A549 (cell line): Measurements from ENCODE around the gene MCM8. TPM values are rescaled to one million over a fixed set of nuclear protein-coding genes. Genes with fewer than 3 reads are reported as not detected.

Source experiments
- ATAC-seq, 2 experiments: fragments of 200-7000 bp in 1 of 2; fragments of >200 bp in 1 of 2; cut with Nextera tagmentation in 1 of 2; cut with Tn5 transposase in 1 of 2; 3 replicates each; pipeline versions ENCODE4 v1.8.0 to v1.9.1; 2018 to 2020; ENCODE audit warnings: mild to moderate bottlenecking in 1 of 2, moderate library complexity in 1 of 2
- CTCF ChIA-PET: fragments of 300-600 bp; sonication (Branson Sonifier 250); formaldehyde crosslinking; extraction: SDS; loops from one replicate; lab custom pipeline; 2021; ENCODE audit warnings: antibody characterized with exemption, inconsistent platforms; lab: Yijun Ruan, JAX
- POLR2A ChIA-PET: fragments of 350-600 bp; formaldehyde crosslinking; extraction: SDS; loops from one replicate; lab custom pipeline; 2021; ENCODE audit warnings: antibody characterized with exemption, inconsistent platforms; lab: Yijun Ruan, JAX
- DNase-seq, 2 experiments: peaks; one replicate each; pipeline versions ENCODE4 v3.0.0 to v3.0.0-alpha.2; 2011 to 2016; ENCODE audit warnings: low read depth in 1 of 2, low spot score in 1 of 2
- FAIRE-seq: peaks from 2 replicates; lab custom pipeline; 2011; peaks lifted over from hg19 to GRCh38; lab: Jason Lieb, UNC
- H3K27ac ChIP-seq, 2 experiments: fragments of >200 bp; sonication (Bioruptor Twin); formaldehyde crosslinking; 3 replicates each; pipeline ENCODE4 v1.5.1; 2016 to 2017
- H3K4me1 ChIP-seq: fragments of >200 bp; sonication (Bioruptor Twin); formaldehyde crosslinking; 3 replicates; pipeline ENCODE4 v1.6.1; 2016
- H3K4me2 ChIP-seq: fragments of >200 bp; sonication (Bioruptor Twin); formaldehyde crosslinking; 3 replicates; pipeline ENCODE4 v1.6.1; 2016
- H3K4me3 ChIP-seq: fragments of >200 bp; sonication (Bioruptor Twin); formaldehyde crosslinking; 3 replicates; pipeline ENCODE4 v1.5.1; 2016
- H3K9me3 ChIP-seq: fragments of >200 bp; sonication (Bioruptor Twin); formaldehyde crosslinking; 3 replicates; pipeline ENCODE4 v1.6.1; 2016
- CBX2 ChIP-seq: fragments of 200-600 bp; sonication (generic); IDR thresholded peaks from 2 replicates; pipeline ENCODE4 v1.6.1; 2016; ENCODE audit warnings: low read depth, mild to moderate bottlenecking, borderline replicate concordance
- CHD2 ChIP-seq: fragments of 150-350 bp; IDR thresholded peaks from 2 replicates; pipeline ENCODE4 v1.6.1; 2014; ENCODE audit warnings: low read length; ENCODE audit not compliant: partially characterized antibody
- CHD4 ChIP-seq: fragments of 200-600 bp; sonication (generic); IDR thresholded peaks from 2 replicates; pipeline ENCODE4 v1.6.1; 2016; ENCODE audit warnings: antibody characterized with exemption, mild to moderate bottlenecking, borderline replicate concordance
- CTCF ChIP-seq: fragments of >200 bp; sonication (Bioruptor Twin); formaldehyde crosslinking; IDR thresholded peaks from 3 replicates; pipeline ENCODE4 v1.5.1; 2016
- EHF ChIP-seq: fragments of 250-450 bp; sonication (Bioruptor Pico); IDR thresholded peaks from 2 replicates; pipeline ENCODE4 v1.5.0; 2020; ENCODE audit warnings: mild to moderate bottlenecking
- FOSB ChIP-seq: fragments of 250-450 bp; sonication (Bioruptor Pico); IDR thresholded peaks from 2 replicates; pipeline ENCODE4 v1.5.0; 2020; ENCODE audit warnings: mild to moderate bottlenecking, moderate library complexity
- HDAC2 ChIP-seq: fragments of 200-600 bp; sonication (generic); IDR thresholded peaks from 2 replicates; pipeline ENCODE4 v1.6.1; 2016
- HES2 ChIP-seq: fragments of >200 bp; sonication (Bioruptor Twin); formaldehyde crosslinking; IDR thresholded peaks from 2 replicates; pipeline ENCODE4 v1.6.1; 2016
- HOXB13 ChIP-seq: fragments of 250-450 bp; sonication (Bioruptor Pico); IDR thresholded peaks from 2 replicates; pipeline ENCODE4 v1.5.0; 2020; ENCODE audit warnings: low read depth, mild to moderate bottlenecking, moderate library complexity
- HOXB5 ChIP-seq: fragments of 250-450 bp; sonication (Bioruptor Pico); IDR thresholded peaks from 2 replicates; pipeline ENCODE4 v1.5.0; 2020; ENCODE audit warnings: mild to moderate bottlenecking, moderate library complexity
- MAX ChIP-seq: IDR thresholded peaks from 2 replicates; pipeline ENCODE4 v1.6.1; 2012
- PBX3 ChIP-seq: IDR thresholded peaks from 2 replicates; pipeline ENCODE4 v1.6.1; 2012
- REST ChIP-seq: fragments of 200-600 bp; sonication (generic); IDR thresholded peaks from 2 replicates; pipeline ENCODE4 v1.6.1; 2016; ENCODE audit warnings: antibody characterized with exemption, mild to moderate bottlenecking, moderate library complexity
- RNF2 ChIP-seq: fragments of 200-600 bp; sonication (generic); IDR thresholded peaks from 2 replicates; pipeline ENCODE4 v1.6.1; 2016; ENCODE audit warnings: low read depth, mild to moderate bottlenecking, antibody characterized with exemption, moderate library complexity, borderline replicate concordance
- SMC3 ChIP-seq: fragments of >200 bp; sonication (Bioruptor Twin); formaldehyde crosslinking; IDR thresholded peaks from 3 replicates; pipeline ENCODE4 v1.6.1; 2018; ENCODE audit warnings: inconsistent platforms
- SREBF2 ChIP-seq: fragments of 450-650 bp; IDR thresholded peaks from 2 replicates; pipeline ENCODE4 v1.6.1; 2014; ENCODE audit warnings: mild to moderate bottlenecking, moderate library complexity
- ZC3H11A ChIP-seq: fragments of 450-650 bp; IDR thresholded peaks from 2 replicates; pipeline ENCODE4 v1.6.1; 2014; ENCODE audit warnings: antibody characterized with exemption, mild to moderate bottlenecking
- ZFP36 ChIP-seq: fragments of 450-650 bp; IDR thresholded peaks from 2 replicates; pipeline ENCODE4 v1.6.1; 2014; ENCODE audit warnings: borderline replicate concordance; ENCODE audit not compliant: partially characterized antibody
- ZNF302 ChIP-seq: fragments of 250-450 bp; sonication (Bioruptor Pico); IDR thresholded peaks from 2 replicates; pipeline ENCODE4 v1.9.0; 2021; ENCODE audit warnings: inconsistent platforms, mild to moderate bottlenecking, moderate library complexity
- WGBS: methylation state at CpG from one replicate; pipeline ENCODE4 v1.1.6; 2017; ENCODE audit errors: missing lambda C conversion rate; 5-methylcytosine and 5-hydroxymethylcytosine counted together
- polyA plus RNA-seq, 4 experiments: library from polyadenylated mRNA; depleted of rRNA in 3 of 4; stranded (reverse); fragments of >200 nt; fragmentation: RNase III in 1 of 4; extraction: RNeasy Plus Mini Kit Qiagen cat#74134 plus additional on column Dnase treatment in 1 of 4; gene quantifications; 2 replicates in 3 of 4; 3 replicates in 1 of 4; pipeline ENCODE4 v1.2.3, GENCODE V29; 2011 to 2017

Gene MCM8
- polyA plus RNA-seq, 2 of the 4 experiments (the other 2 are of a cell fraction) = 33.9 to 36.1 TPM

GRCh38 chr20:6006603-6006949 is 56.1 kb downstream of the MCM8 start:
- peak overlapping the region; percentile 70 for H3K4me3 ChIP-seq
- FAIRE-seq (no peak), ATAC-seq (no peak), DNase-seq (no peak)
- peak overlapping the region; percentile 92 for H3K4me2 ChIP-seq
- no peaks in the 10 kb centered on the region for H3K9me3 ChIP-seq
- CTCF ChIA-PET = interaction anchor here (1.4 to 3.3 kb wide), 2 partner anchors 71 to 478 kb away, joined by 4 to 11 read pairs; no protein-coding TSS in a partner anchor
- POLR2A ChIA-PET = no interaction called here
- 1% methylated on average over 10 of the region's 10 CpGs for whole genome bisulfite sequencing
- H3K27ac ChIP-seq = peak overlapping the region; percentile 93 to 97
- peaks cover 27% of the 10 kb centered on the region for H3K4me1 ChIP-seq
- TF ChIP-seq CBX2 = no peak
- no peak for TF ChIP-seq FOSB (CRISPR knock-in tag)
- no peak for TF ChIP-seq REST

- ChIA-PET POLR2A (no interaction called here), CTCF (interaction anchor here (1.4 to 3.3 kb wide), 3 partner anchors 18 to 478 kb away, joined by 4 to 11 read pairs (median 4); no protein-coding TSS in a partner anchor)
- no peaks in the 10 kb centered on the region for H3K9me3 ChIP-seq
- peak overlapping the region; percentile 70 for H3K4me3 ChIP-seq
- DNase-seq (no peak), FAIRE-seq (peak; percentile 72), ATAC-seq (no peak)
- 3% methylated on average over 4 of the region's 4 CpGs for WGBS
- peak overlapping the region; percentile 93 to 97 for H3K27ac ChIP-seq
- H3K4me2 ChIP-seq = peak overlapping the region; percentile 92
- H3K4me1 ChIP-seq = peaks cover 27% of the 10 kb centered on the region
- TF ChIP-seq SREBF2 = no peak
- no peak for TF ChIP-seq CHD4
- TF ChIP-seq HDAC2 = no peak
- no peak for TF ChIP-seq ZC3H11A
- TF ChIP-seq CHD2 = no peak
- TF ChIP-seq HOXB13 (CRISPR knock-in tag) = no peak
- no peak for TF ChIP-seq HES2
- no peak for TF ChIP-seq EHF (CRISPR knock-in tag)
- TF ChIP-seq RNF2 = no peak
- TF ChIP-seq MAX = no peak
- no peak for TF ChIP-seq CTCF
- no peak for TF ChIP-seq ZFP36
- TF ChIP-seq SMC3 = no peak
- no peak for TF ChIP-seq PBX3
- no peak for TF ChIP-seq ZNF302 (CRISPR knock-in tag)
- TF ChIP-seq HOXB5 (CRISPR knock-in tag) = no peak
- TF ChIP-seq REST = no peak
Observed at GRCh38 chr20:6007094-6007528, 56.7 kb downstream of the MCM8 start.
